Heart left ventricle (tissue), 16 donors: ENCODE measurements around the gene KCNJ9. TPM values are rescaled to one million over a fixed set of nuclear protein-coding genes. Genes with fewer than 3 reads are reported as not detected.
A peak's percentile ranks its signal among the peaks of the same experiment; 100 is the strongest.

ENCODE experiments used
- ATAC-seq, 4 donors: fragments of 200-7000 bp; cut with Tn5 transposase; one replicate each; pipeline ENCODE4 v1.9.1; 2020 to 2022; ENCODE audit warnings: moderate library complexity in 4 of 4, mild to moderate bottlenecking in 3 of 4, moderate number of reproducible peaks in 1 of 4
- DNase-seq, 5 donors: peaks; one replicate each; pipeline ENCODE4 v3.0.0-alpha.2; 2020
- H3K27ac ChIP-seq, 12 donors: fragments of 200-600 bp; sonication (generic) in 4 of 12; one replicate each; pipeline versions ENCODE4 v1.5.0 to v1.8.0; 2016 to 2022; ENCODE audit warnings: mild to moderate bottlenecking in 2 of 12
- H3K27me3 ChIP-seq, 9 donors: fragments of 200-600 bp; sonication (generic) in 2 of 9; one replicate each; pipeline versions ENCODE4 v1.5.1 to v1.8.0; 2016 to 2022; ENCODE audit warnings: mild to moderate bottlenecking in 3 of 9
- H3K36me3 ChIP-seq, 9 donors: fragments of 200-600 bp; sonication (generic) in 2 of 9; one replicate each; pipeline versions ENCODE4 v1.5.0 to v1.8.0; 2018 to 2022; ENCODE audit warnings: mild to moderate bottlenecking in 2 of 9
- H3K4me1 ChIP-seq, 12 donors: fragments of 200-600 bp; sonication (generic) in 4 of 12; one replicate each; pipeline versions ENCODE4 v1.5.0 to v1.8.0; 2016 to 2022; ENCODE audit warnings: mild to moderate bottlenecking in 3 of 12
- H3K4me3 ChIP-seq, 12 donors: fragments of 200-600 bp; sonication (generic) in 4 of 12; one replicate each; pipeline versions ENCODE4 v1.5.0 to v1.8.0; 2017 to 2022; ENCODE audit warnings: mild to moderate bottlenecking in 9 of 12, moderate library complexity in 4 of 12
- H3K9me3 ChIP-seq, 12 donors: fragments of 200-600 bp; sonication (generic) in 4 of 12; one replicate each; pipeline versions ENCODE4 v1.5.0 to v1.8.0; 2016 to 2022; ENCODE audit warnings: mild to moderate bottlenecking in 1 of 12
- POLR2A ChIP-seq, 2 donors: fragments of 450-650 bp; IDR thresholded peaks; one replicate each; pipeline ENCODE4 v1.6.1; 2017; ENCODE audit warnings: antibody characterized with exemption in 2 of 2, mild to moderate bottlenecking in 2 of 2, moderate library complexity in 2 of 2
- WGBS, 4 donors: extraction: QIAGEN DNeasy Blood & Tissue Kit in 2 of 4; methylation state at CpG; one replicate each; pipeline versions ENCODE4 v1.1.5 to v1.1.7; 2013 to 2018; 5-methylcytosine and 5-hydroxymethylcytosine counted together
- intact Hi-C, 10 donors: fragments of 100-400 bp; cut with DNase I; formaldehyde crosslinking; loops; one replicate each; pipeline versions ENCODE4 v1.11.1 to v1.14.2; 2022
- polyA plus RNA-seq, 2 donors: library from polyadenylated mRNA; stranded (reverse); fragments of 200-250 nt; gene quantifications; one replicate each; pipeline ENCODE4 v1.2.3, GENCODE V29; 2013
- total RNA-seq, 9 donors: library from RNA; depleted of rRNA in 2 of 9; stranded (reverse); fragments of >200 nt in 2 of 9; fragmentation: NEBNext Ultra II Directional in 3 of 9; extraction: Animal tissue kit (Norgen Biotek cat#: 25700) in 3 of 9; gene quantifications; one replicate each; pipeline versions ENCODE4 v1.1.0 to v1.2.4, GENCODE V29; 2016 to 2023
- TF ChIP-seq, protein P1 (sequence below), 12 donors: fragments of 200-600 bp; sonication (generic) in 4 of 12; IDR thresholded peaks; one replicate each; pipeline versions ENCODE4 v1.5.0 to v1.8.0; 2018 to 2022; ENCODE audit warnings: antibody characterized with exemption in 12 of 12, mild to moderate bottlenecking in 5 of 12
- donor health status: ischemic (EF 13 %, LVEDD 7.1; RV severe dilation, severe dysfunction).
- donor health status: healthy with polysubstance abuse.
- donor health status: DM: no; HTN: yes; CAD: no.
- donor health status: DM: no; HTN: no; CAD: no.
- donor health status: ischemic (EF 25% LVEDD 6.9; RV normal size, moderate dysfunction).
- donor health status: ischemic (EF 25% LVEDD 5.7; RV mildly dilated, moderate dysfunction).
- donor health status: healthy.
- donor health status: DM: yes; HTN: yes; CAD: no.
- donor health status: ischemic (EF 35%, LVEDD 5.7; RV mildly dilated, moderate dysfunction).
- donor health status: nonischemic (EF 11% LVEDD 7.7; RV severe dilation, severe dysfunction).
- donor health status: DM: yes; HTN: yes; CAD: no.
- donor health status: PGD.
- donor health status: ischemic (EF 29% LVEDD 5.4; RV normal size, mild dysfunction).
- donor health status: nonischemic (EF 23%, LVEDD 6.1; RV moderate dilation, normal function).

KCNJ9 gene
- total and polyA plus RNA-seq, 11 donors = 0.06 to 0.29 (median 0.08) TPM; not detected in 8

DNA sequence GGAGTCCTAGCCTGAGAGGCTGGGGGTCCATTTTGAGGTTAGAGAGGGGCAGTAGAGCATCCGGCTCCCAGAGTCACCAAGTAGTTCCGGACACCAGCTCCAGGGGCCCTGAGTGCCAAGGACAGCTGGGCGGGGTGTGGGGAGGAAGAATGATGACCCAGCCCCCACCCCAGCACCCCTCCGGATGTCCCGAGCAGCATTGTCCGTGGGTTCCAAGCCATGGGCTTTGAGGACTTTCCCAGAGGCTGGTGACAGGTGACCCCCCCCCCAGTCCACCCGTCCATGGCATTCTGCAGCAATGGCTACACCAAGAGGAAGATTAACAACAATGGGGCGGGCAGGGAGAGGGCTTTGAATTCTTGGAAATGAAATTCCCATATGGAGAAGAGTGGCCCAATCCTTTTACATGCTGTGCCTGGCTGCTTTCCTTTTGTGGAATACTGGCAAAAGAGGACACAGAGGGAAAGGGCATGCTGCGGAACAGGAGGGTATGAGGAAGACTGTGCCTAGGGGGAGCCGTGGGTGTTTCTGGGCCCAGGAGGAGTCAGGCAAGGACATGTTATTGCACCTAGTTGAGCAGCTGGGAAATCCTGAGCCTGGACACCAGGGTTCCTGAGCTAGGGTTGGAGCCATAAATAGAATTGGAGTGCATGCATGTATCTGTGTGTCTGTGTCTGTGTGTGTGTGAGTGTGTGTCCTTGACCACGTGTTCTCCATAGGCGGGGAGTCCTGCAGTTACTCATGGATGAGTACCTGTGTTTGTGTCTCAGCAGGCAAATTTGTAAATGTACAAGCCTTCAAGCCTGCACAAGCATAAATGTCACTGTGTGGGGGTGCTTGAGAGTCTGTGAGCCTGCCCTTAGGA lies 35.2 kb downstream of the KCNJ9 start:
- Histone ChIP-seq H3K4me3 (peak overlapping the region; percentile 37 to 86 (median 62)), H3K27ac (peak overlapping the region; percentile 62 to 96 (median 86)), H3K27me3 (no peaks in the 10 kb centered on the region), H3K36me3 (peaks cover 0 to 11% (median 6%) of the 10 kb centered on the region in 9 donors), H3K9me3 (no peaks in the 10 kb centered on the region), H3K4me1 (peaks cover 0 to 68% (median 36%) of the 10 kb centered on the region in 12 donors)
- peak; percentile 20 to 41 (median 28) for ATAC-seq
- WGBS, 4 donors = 16 to 40% (median 30%) methylated on average over 12 of the region's 12 CpGs
- TF ChIP-seq POLR2A (IDR thresholded peaks at IDR 0.05) = no peak
- TF ChIP-seq, protein P1, sequence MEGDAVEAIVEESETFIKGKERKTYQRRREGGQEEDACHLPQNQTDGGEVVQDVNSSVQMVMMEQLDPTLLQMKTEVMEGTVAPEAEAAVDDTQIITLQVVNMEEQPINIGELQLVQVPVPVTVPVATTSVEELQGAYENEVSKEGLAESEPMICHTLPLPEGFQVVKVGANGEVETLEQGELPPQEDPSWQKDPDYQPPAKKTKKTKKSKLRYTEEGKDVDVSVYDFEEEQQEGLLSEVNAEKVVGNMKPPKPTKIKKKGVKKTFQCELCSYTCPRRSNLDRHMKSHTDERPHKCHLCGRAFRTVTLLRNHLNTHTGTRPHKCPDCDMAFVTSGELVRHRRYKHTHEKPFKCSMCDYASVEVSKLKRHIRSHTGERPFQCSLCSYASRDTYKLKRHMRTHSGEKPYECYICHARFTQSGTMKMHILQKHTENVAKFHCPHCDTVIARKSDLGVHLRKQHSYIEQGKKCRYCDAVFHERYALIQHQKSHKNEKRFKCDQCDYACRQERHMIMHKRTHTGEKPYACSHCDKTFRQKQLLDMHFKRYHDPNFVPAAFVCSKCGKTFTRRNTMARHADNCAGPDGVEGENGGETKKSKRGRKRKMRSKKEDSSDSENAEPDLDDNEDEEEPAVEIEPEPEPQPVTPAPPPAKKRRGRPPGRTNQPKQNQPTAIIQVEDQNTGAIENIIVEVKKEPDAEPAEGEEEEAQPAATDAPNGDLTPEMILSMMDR (IDR thresholded peaks at IDR 0.05) = no peak
- intact Hi-C loops = loop anchor here in 2 of 10 donors (10.0 kb wide), 2 partner anchors 58 to 78 kb away; partner anchors contain the start of gene CASQ1 (in 1 of the 2)
- DNase-seq = peak in 2 of 5 donors; percentile 54 to 58

- WGBS, 4 donors = 8 to 22% (median 11%) methylated on average over 1 of the region's 1 CpG
- H3K27me3 ChIP-seq = no peaks in the 10 kb centered on the region
- no peak for ATAC-seq
- no peak for TF ChIP-seq POLR2A (IDR thresholded peaks at IDR 0.05)
- no peaks in the 10 kb centered on the region for H3K9me3 ChIP-seq
- intact Hi-C loops = loop anchor here in 2 of 10 donors (10.0 kb wide), 2 partner anchors 58 to 78 kb away; partner anchors contain the start of gene CASQ1 (in 1 of the 2)
- peak overlapping the region; percentile 60 to 96 (median 86) for H3K27ac ChIP-seq
- H3K36me3 ChIP-seq = peaks cover 0 to 19% (median 6%) of the 10 kb centered on the region in 9 donors
- DNase-seq = no peak
- peak overlapping the region; percentile 37 to 86 (median 62) for H3K4me3 ChIP-seq
- H3K4me1 ChIP-seq = peaks cover 0 to 69% (median 36%) of the 10 kb centered on the region in 12 donors
These were observed 36.0 kb downstream of the KCNJ9 start for GRCh38 chr1:160117300-160117699.

DNA sequence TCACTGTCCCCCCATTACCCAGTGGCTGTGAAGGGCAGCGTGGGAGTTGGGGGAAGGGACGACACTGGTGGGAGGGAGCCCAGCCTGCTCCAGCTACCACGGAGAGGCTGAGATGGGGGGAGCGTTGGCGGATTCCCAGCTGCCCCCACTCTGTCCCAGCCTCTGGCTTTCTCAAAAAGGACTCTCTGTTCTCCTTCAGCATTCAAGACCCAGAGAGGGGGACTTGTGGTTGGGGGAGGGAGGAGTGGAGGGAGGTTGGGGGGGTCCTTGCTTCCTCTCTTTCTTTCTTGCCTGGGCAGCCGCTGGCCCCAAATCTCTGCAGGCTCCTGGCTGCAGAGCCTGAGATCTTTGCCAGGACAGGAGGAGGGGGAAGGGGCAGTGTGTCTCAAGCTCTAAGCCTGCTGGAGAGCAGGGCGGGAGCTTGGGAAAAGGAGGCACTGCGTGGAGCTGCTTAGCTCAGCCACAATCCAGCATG lies 36.4 kb downstream of the KCNJ9 start:
- peak overlapping the region; percentile 37 to 86 (median 62) for H3K4me3 ChIP-seq
- ATAC-seq = peak; percentile 43 to 74 (median 53)
- TF ChIP-seq POLR2A (IDR thresholded peaks at IDR 0.05) = no peak
- TF ChIP-seq, protein P1 (IDR thresholded peaks at IDR 0.05) = no peak
- DNase-seq = peak in 4 of 5 donors; percentile 41 to 76 (median 67)
- H3K4me1 ChIP-seq = peaks cover 0 to 68% (median 38%) of the 10 kb centered on the region in 12 donors
- intact Hi-C loops = loop anchor here in 3 of 10 donors (2.0 to 10.0 kb wide), 3 partner anchors 15 to 77 kb away; partner anchors contain the start of gene CASQ1 (in 1 of the 3)
- peak overlapping the region in 10 of 12 donors; percentile 60 to 96 (median 87) for H3K27ac ChIP-seq
- peaks cover 0 to 24% (median 9%) of the 10 kb centered on the region in 9 donors for H3K36me3 ChIP-seq
- 15 to 29% (median 22%) methylated on average over 8 of the region's 8 CpGs for WGBS, 4 donors
- H3K9me3 ChIP-seq = no peaks in the 10 kb centered on the region
- no peaks in the 10 kb centered on the region for H3K27me3 ChIP-seq

- ATAC-seq = no peak
- Histone ChIP-seq H3K9me3 (no peaks in the 10 kb centered on the region), H3K27ac (peak overlapping the region in 2 of 12 donors; percentile 81 to 92), H3K4me1 (peaks cover 0 to 65% (median 36%) of the 10 kb centered on the region in 12 donors), H3K4me3 (peak overlapping the region in 2 of 12 donors; percentile 61 to 73), H3K27me3 (no peaks in the 10 kb centered on the region), H3K36me3 (peaks cover 0 to 35% (median 12%) of the 10 kb centered on the region in 9 donors)
- DNase-seq = no peak
- TF ChIP-seq, protein P1 (IDR thresholded peaks at IDR 0.05) = no peak
- TF ChIP-seq POLR2A (IDR thresholded peaks at IDR 0.05) = no peak
- 79 to 93% (median 88%) methylated on average over 3 of the region's 3 CpGs for WGBS, 4 donors
- intact Hi-C loops = loop anchor here in 3 of 10 donors (2.0 to 10.0 kb wide), 3 partner anchors 14 to 76 kb away; partner anchors contain the start of gene CASQ1 (in 1 of the 3)
These were observed 37.6 kb downstream of the KCNJ9 start for GRCh38 chr1:160118928-160119327.
